Measurements from ENCODE around the gene SP4.

GRCh38 chr7:21469894-21470293, 42.0 kb downstream of the SP4 start:
- TF ChIP-seq CTCF (IDR thresholded peaks at IDR 0.05) (no peak), POLR2A (IDR thresholded peaks at IDR 0.05) (no peak)

All from uterus (tissue), 2 donors.